ENCODE data around the gene PRDM16. TPM values are rescaled to one million over a fixed set of nuclear protein-coding genes. Genes with fewer than 3 reads are reported as not detected.
"Not testable (repeated sequence)": the region's sequence is repeated elsewhere in the genome, so short reads cannot be mapped to it uniquely, and the experiment has no call there.

PRDM16 gene
- total and polyA plus RNA-seq, 2 donors (not counting 1 experiment from before 2014, with no cell fraction given) = 0.03 to 0.12 TPM

DNA sequence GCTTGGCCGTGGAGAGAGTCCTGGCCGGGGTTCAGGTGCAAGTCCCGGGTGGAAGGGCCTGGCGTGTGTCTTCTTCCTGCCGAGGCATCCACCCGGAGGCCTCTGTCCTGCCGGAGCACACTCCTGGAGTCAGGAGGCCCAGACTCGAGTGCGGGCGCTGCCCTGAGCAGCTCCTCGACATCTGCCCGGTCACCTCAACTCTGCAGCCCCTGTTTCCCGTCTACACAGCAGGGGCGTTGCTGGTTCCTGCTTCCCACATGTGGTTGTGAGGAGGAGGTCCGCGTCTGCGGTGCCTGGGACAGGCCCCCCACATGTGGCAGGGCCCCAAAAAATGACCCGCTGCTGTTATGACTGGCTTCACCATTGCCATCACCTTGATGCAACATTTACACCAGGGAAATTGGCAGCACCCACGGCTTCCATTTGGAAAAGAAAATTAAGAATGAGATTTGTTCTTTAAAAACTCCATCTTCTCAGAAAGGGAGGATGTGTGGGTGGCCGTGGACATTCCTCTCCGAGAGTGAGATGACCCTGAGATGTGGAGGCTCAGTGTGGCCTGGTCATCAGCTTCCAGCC lies 169.8 kb downstream of the PRDM16 start:
- H3K4me3 Mint-ChIP-seq = no peak overlapping the region
- Histone ChIP-seq H3K79me2 (ENCODE audit: control insufficient read depth, insufficient read depth, low read length) (no peaks in the 10 kb centered on the region), H4K20me1 (ENCODE audit: control insufficient read depth, insufficient read depth, low read length, poor library complexity, severe bottlenecking) (no peaks in the 10 kb centered on the region), H2AFZ (ENCODE audit: insufficient read depth, low read depth, low read length, poor library complexity, severe bottlenecking) (no peak overlapping the region), H3K4me1 (ENCODE audit: control insufficient read depth in 2 of 2, insufficient read depth in 2 of 2, low read length in 2 of 2) (no peaks in the 10 kb centered on the region), H3K4me3 (ENCODE audit: control extremely low read depth in 1 of 5, extremely low read depth in 1 of 5, insufficient read depth in 1 of 5, low read depth in 2 of 5, low read length in 4 of 5) (no peak overlapping the region), H3K36me3 (replicated peaks in 1 of 2; ENCODE audit: control extremely low read depth in 1 of 2, control insufficient read depth in 1 of 2, extremely low read depth in 1 of 2, insufficient read depth in 2 of 2, low read length in 1 of 2) (no peaks in the 10 kb centered on the region), H3K27me3 (replicated peaks in 1 of 4; ENCODE audit: control extremely low read depth in 1 of 4, control insufficient read depth in 3 of 4, insufficient read depth in 4 of 4, low read length in 3 of 4) (no peaks in the 10 kb centered on the region), H3K9me3 (ENCODE audit: control extremely low read depth in 1 of 3, control insufficient read depth in 2 of 3, insufficient read depth in 1 of 3, low read length in 2 of 3) (peaks cover 0 to 6% (median 0%) of the 10 kb centered on the region in 3 donors), H3K4me2 (replicated peaks; ENCODE audit: low read depth, low read length, poor library complexity, severe bottlenecking) (no peak overlapping the region), H3K9ac (ENCODE audit: low read length) (no peak overlapping the region), H3K27ac (ENCODE audit: low read length in 2 of 2) (no peak overlapping the region)
- ATAC-seq (ENCODE audit: low read depth) (no peak), DNase-seq (no peak)
- H3K27me3 Mint-ChIP-seq = no peaks in the 10 kb centered on the region
- 90% methylated on average over 9 of the region's 21 CpGs for WGBS (ENCODE audit: insufficient coverage)
- H3K27ac Mint-ChIP-seq = no peak overlapping the region
- TF ChIP-seq CTCF (IDR thresholded peaks at IDR 0.05) (no peak), EZH2 (IDR thresholded peaks at IDR 0.05; ENCODE audit: borderline replicate concordance, insufficient read depth, low read depth, low read length, poor library complexity, severe bottlenecking) (no peak)
- POLR2A ChIA-PET = no interaction called here
- CTCF ChIA-PET = no interaction called here
- H3K4me1 Mint-ChIP-seq = no peaks in the 10 kb centered on the region
- intact Hi-C loops (cut with micrococcal nuclease) = no loop called here
- H3K9me3 Mint-ChIP-seq (ENCODE audit: insufficient read depth) = no peaks in the 10 kb centered on the region

- H3K27ac ChIP-seq (ENCODE audit: low read length in 2 of 2); H3K4me3 ChIP-seq (ENCODE audit: control extremely low read depth in 1 of 5, extremely low read depth in 1 of 5, insufficient read depth in 1 of 5, low read depth in 2 of 5, low read length in 4 of 5); H3K36me3 ChIP-seq (replicated peaks in 1 of 2; ENCODE audit: control extremely low read depth in 1 of 2, control insufficient read depth in 1 of 2, extremely low read depth in 1 of 2, insufficient read depth in 2 of 2, low read length in 1 of 2); intact Hi-C loops (cut with micrococcal nuclease); H3K9ac ChIP-seq (ENCODE audit: low read length); H3K4me3 Mint-ChIP-seq; ATAC-seq (ENCODE audit: low read depth); H3K9me3 Mint-ChIP-seq (ENCODE audit: insufficient read depth); H4K20me1 ChIP-seq (ENCODE audit: control insufficient read depth, insufficient read depth, low read length, poor library complexity, severe bottlenecking); H3K4me1 Mint-ChIP-seq; H3K4me1 ChIP-seq (ENCODE audit: control insufficient read depth in 2 of 2, insufficient read depth in 2 of 2, low read length in 2 of 2); H2AFZ ChIP-seq (ENCODE audit: insufficient read depth, low read depth, low read length, poor library complexity, severe bottlenecking); H3K27me3 Mint-ChIP-seq; H3K27me3 ChIP-seq (replicated peaks in 1 of 4; ENCODE audit: control extremely low read depth in 1 of 4, control insufficient read depth in 3 of 4, insufficient read depth in 4 of 4, low read length in 3 of 4); POLR2A ChIA-PET; CTCF ChIA-PET; DNase-seq; H3K27ac Mint-ChIP-seq; H3K4me2 ChIP-seq (replicated peaks; ENCODE audit: low read depth, low read length, poor library complexity, severe bottlenecking); H3K79me2 ChIP-seq (ENCODE audit: control insufficient read depth, insufficient read depth, low read length); H3K9me3 ChIP-seq (ENCODE audit: control extremely low read depth in 1 of 3, control insufficient read depth in 2 of 3, insufficient read depth in 1 of 3, low read length in 2 of 3): not testable (repeated sequence)
- WGBS (ENCODE audit: insufficient coverage) = 100% methylated on average over 2 of the region's 3 CpGs
Observed at GRCh38 chr1:3239991-3240390, 171.0 kb downstream of the PRDM16 start.
